HG02981 (cell line): Measurements from ENCODE around the gene CYP4F2.
"Not testable (repeated sequence)": the region's sequence is repeated elsewhere in the genome, so short reads cannot be mapped to it uniquely, and the experiment has no call there.

Experiments
- ATAC-seq: cut with Tn5 transposase; IDR thresholded peaks from one replicate; pipeline ENCODE4 v1.9.1; 2021; ENCODE audit warnings: mild to moderate bottlenecking, moderate library complexity; ENCODE audit not compliant: unreplicated experiment

Gene CYP4F2

GRCh38 chr19:15897738-15898276, at the start of gene CYP4F2:
Gene CYP4F2, minus strand, starts transcription at chr19:15898074. Its CDS starts 463 bp downstream, at chr19:15897611.
- ATAC-seq: no peak

GRCh38 chr19:15945301-15945700, 47.4 kb upstream of the CYP4F2 start:
- no peak for ATAC-seq

GRCh38 chr19:15944401-15944800, 46.5 kb upstream of the CYP4F2 start:
- no peak for ATAC-seq

GRCh38 chr19:15937771-15938170, 39.9 kb upstream of the CYP4F2 start:
- ATAC-seq: no peak

GRCh38 chr19:15936950-15937349, 39.1 kb upstream of the CYP4F2 start:
- ATAC-seq: no peak

GRCh38 chr19:15936173-15936572, 38.3 kb upstream of the CYP4F2 start:
- no peak for ATAC-seq

GRCh38 chr19:15935167-15935702, 37.4 kb upstream of the CYP4F2 start:
- ATAC-seq: no peak

GRCh38 chr19:15934332-15935078, 36.6 kb upstream of the CYP4F2 start, which contains the start of gene CYP4F11:
Gene CYP4F11, minus strand, starts transcription at chr19:15934529. Its CDS starts 121 bp downstream, at chr19:15934408.
- no peak for ATAC-seq

- not testable (repeated sequence) for ATAC-seq
Observed at GRCh38 chr19:15933761-15934331, 36.0 kb upstream of the CYP4F2 start.

GRCh38 chr19:15928321-15928720, 30.4 kb upstream of the CYP4F2 start:
- no peak for ATAC-seq

GRCh38 chr19:15926484-15926883, 28.6 kb upstream of the CYP4F2 start:
- ATAC-seq: no peak

- ATAC-seq: no peak
Observed at GRCh38 chr19:15923702-15924101, 25.8 kb upstream of the CYP4F2 start.

GRCh38 chr19:15922021-15922420, 24.1 kb upstream of the CYP4F2 start:
- ATAC-seq: no peak

GRCh38 chr19:15919243-15919642, 21.4 kb upstream of the CYP4F2 start:
- ATAC-seq: no peak

GRCh38 chr19:15915109-15915508, 17.2 kb upstream of the CYP4F2 start:
- no peak for ATAC-seq

GRCh38 chr19:15913830-15914229, 16.0 kb upstream of the CYP4F2 start:
- ATAC-seq: no peak

- ATAC-seq: no peak
Observed at GRCh38 chr19:15913384-15913783, 15.5 kb upstream of the CYP4F2 start.

GRCh38 chr19:15911599-15912235, 13.8 kb upstream of the CYP4F2 start:
- ATAC-seq: no peak

- ATAC-seq: no peak
Observed at GRCh38 chr19:15905026-15905425, 7.2 kb upstream of the CYP4F2 start.

GRCh38 chr19:15902898-15903297, 5.0 kb upstream of the CYP4F2 start:
- not testable (repeated sequence) for ATAC-seq

- ATAC-seq: no peak
Observed at GRCh38 chr19:15902254-15902653, 4.4 kb upstream of the CYP4F2 start.
